Fibroblast of mammary gland (primary cell): ENCODE results near the gene MYO1D.
"Not testable (repeated sequence)": the region's sequence is repeated elsewhere in the genome, so short reads cannot be mapped to it uniquely, and the experiment has no call there.

ENCODE experiments used
- DNase-seq: peaks from one replicate; pipeline ENCODE4 v3.0.0-alpha.2; 2010; ENCODE audit warnings: low read depth
- H3K4me3 ChIP-seq: 2 replicates; pipeline ENCODE4 v1.5.1; 2011; ENCODE audit warnings: low read depth, mild to moderate bottlenecking, low read length, moderate library complexity; ENCODE audit not compliant: control insufficient read depth
- CTCF ChIP-seq: conservative IDR thresholded peaks from 2 replicates; pipeline ENCODE4 v1.5.1; 2011; ENCODE audit warnings: low read depth, low read length, inconsistent platforms; ENCODE audit not compliant: control insufficient read depth, insufficient read depth

MYO1D gene

GRCh38 chr17:32533296-32533695, 343.6 kb downstream of the MYO1D start:
- DNase-seq: no peak
- no peak overlapping the region for H3K4me3 ChIP-seq
- no peak for TF ChIP-seq CTCF

- peak; percentile 29 for DNase-seq
- TF ChIP-seq CTCF: no peak
Measured at GRCh38 chr17:32529604-32530003, 347.3 kb downstream of the MYO1D start.

GRCh38 chr17:32528825-32529224, 348.1 kb downstream of the MYO1D start:
- DNase-seq: no peak
- no peak for TF ChIP-seq CTCF
- H3K4me3 ChIP-seq: no peak overlapping the region

More at GRCh38 chr17:32529604-32530003, 347.3 kb downstream of the MYO1D start:
- H3K4me3 ChIP-seq: no peak overlapping the region

GRCh38 chr17:32527146-32527545, 349.8 kb downstream of the MYO1D start:
- DNase-seq: no peak
- no peak overlapping the region for H3K4me3 ChIP-seq
- no peak for TF ChIP-seq CTCF

- DNase-seq: peak; percentile 52
- H3K4me3 ChIP-seq: no peak overlapping the region
- TF ChIP-seq CTCF: no peak
Measured at GRCh38 chr17:32525122-32525521, 351.8 kb downstream of the MYO1D start.

- H3K4me3 ChIP-seq: not testable (repeated sequence)
Measured at GRCh38 chr17:32524553-32524880, 352.4 kb downstream of the MYO1D start.

GRCh38 chr17:32523827-32524552, 352.9 kb downstream of the MYO1D start:
- TF ChIP-seq CTCF: no peak
- no peak for DNase-seq
- no peak overlapping the region for H3K4me3 ChIP-seq

More at GRCh38 chr17:32524553-32524880, 352.4 kb downstream of the MYO1D start:
- not testable (repeated sequence) for DNase-seq
